SK-N-SH treated with all-trans-retinoic acid at 6 μM for 48 hours (cell line): ENCODE results near the gene MEIOC.

Source experiments
- ARNTL ChIP-seq: fragments of 450-650 bp; formaldehyde crosslinking; IDR thresholded peaks from 2 replicates; pipeline ENCODE4 v1.5.0; 2020; ENCODE audit warnings: low read depth, mild to moderate bottlenecking, moderate library complexity, borderline replicate concordance
- CSDC2 ChIP-seq: fragments of 250-450 bp; sonication (Bioruptor Pico); IDR thresholded peaks from 2 replicates; pipeline ENCODE4 v1.5.0; 2020; ENCODE audit warnings: mild to moderate bottlenecking, moderate library complexity
- CSRNP3 ChIP-seq: fragments of 250-450 bp; sonication (Bioruptor Pico); IDR thresholded peaks from 2 replicates; pipeline ENCODE4 v1.5.1; 2021; ENCODE audit warnings: mild to moderate bottlenecking, moderate library complexity
- ISL1 ChIP-seq: fragments of 250-450 bp; sonication (Bioruptor Pico); IDR thresholded peaks from 2 replicates; pipeline ENCODE4 v2.1.2; 2022; ENCODE audit warnings: mild to moderate bottlenecking, moderate library complexity
- PATZ1 ChIP-seq: fragments of 250-450 bp; sonication (Bioruptor Pico); IDR thresholded peaks from 2 replicates; pipeline ENCODE4 v1.8.0; 2020; ENCODE audit warnings: mild to moderate bottlenecking, moderate library complexity, borderline replicate concordance
- RARB ChIP-seq: fragments of 250-450 bp; sonication (Bioruptor Pico); IDR thresholded peaks from 2 replicates; pipeline ENCODE4 v1.8.0; 2021; ENCODE audit warnings: mild to moderate bottlenecking, moderate library complexity
- TCF4 ChIP-seq: fragments of 250-450 bp; sonication (Bioruptor Pico); IDR thresholded peaks from 2 replicates; pipeline ENCODE4 v1.8.0; 2021; ENCODE audit warnings: mild to moderate bottlenecking, moderate library complexity, borderline replicate concordance
- TOX ChIP-seq: fragments of 250-450 bp; sonication (Bioruptor Pico); IDR thresholded peaks from 2 replicates; pipeline ENCODE4 v1.8.0; 2021; ENCODE audit warnings: mild to moderate bottlenecking, moderate library complexity, borderline replicate concordance
- ZC3H10 ChIP-seq: fragments of 250-450 bp; sonication (Bioruptor Pico); IDR thresholded peaks from 2 replicates; pipeline ENCODE4 v1.5.1; 2021; ENCODE audit warnings: mild to moderate bottlenecking, moderate library complexity
- ZFP3 ChIP-seq: fragments of 250-450 bp; sonication (Bioruptor Pico); IDR thresholded peaks from 2 replicates; pipeline ENCODE4 v1.5.0; 2020; ENCODE audit warnings: mild to moderate bottlenecking, moderate library complexity
- ZFP30 ChIP-seq: fragments of 450-650 bp; formaldehyde crosslinking; IDR thresholded peaks from 2 replicates; pipeline ENCODE4 v1.5.0; 2022; ENCODE audit warnings: mild to moderate bottlenecking, moderate library complexity
- ZNF565 ChIP-seq: fragments of 450-650 bp; formaldehyde crosslinking; conservative IDR thresholded peaks from 2 replicates; pipeline ENCODE4 v1.5.0; 2020; ENCODE audit warnings: low read depth, mild to moderate bottlenecking, moderate library complexity
- ZNF70 ChIP-seq: fragments of 450-650 bp; formaldehyde crosslinking; IDR thresholded peaks from 2 replicates; pipeline ENCODE4 v1.5.0; 2020; ENCODE audit warnings: mild to moderate bottlenecking, moderate library complexity

- TF ChIP-seq CSRNP3 (CRISPR knock-in tag): no peak
- no peak for TF ChIP-seq ZFP30 (CRISPR knock-in tag)
- TF ChIP-seq ARNTL (CRISPR knock-in tag): no peak
- no peak for TF ChIP-seq ZFP3 (CRISPR knock-in tag)
- TF ChIP-seq TCF4 (CRISPR knock-in tag): no peak
- TF ChIP-seq ZNF70 (CRISPR knock-in tag): no peak
- no peak for TF ChIP-seq ISL1 (CRISPR knock-in tag)
- TF ChIP-seq PATZ1: no peak
- no peak for TF ChIP-seq CSDC2 (CRISPR knock-in tag)
- no peak for TF ChIP-seq ZC3H10
- no peak for TF ChIP-seq ZNF565 (CRISPR knock-in tag)
- no peak for TF ChIP-seq RARB (CRISPR knock-in tag)
- TF ChIP-seq TOX: no peak
These were observed 9.7 kb downstream of the MEIOC start for GRCh38 chr17:44666006-44666405.
